Measurements from ENCODE around the gene FILIP1L.
A peak's percentile ranks its signal among the peaks of the same experiment; 100 is the strongest.

FILIP1L gene

GRCh38 chr3:99891610-99892285 is 222.6 kb downstream of the FILIP1L start:
- DNase-seq (ENCODE audit: low read depth, low spot score), result no peak

GRCh38 chr3:99885851-99886250 is 228.4 kb downstream of the FILIP1L start:
- no peak for DNase-seq (ENCODE audit: low read depth, low spot score)

GRCh38 chr3:99885085-99885484 is 229.2 kb downstream of the FILIP1L start:
- DNase-seq (ENCODE audit: low read depth, low spot score), result no peak

- no peak for DNase-seq (ENCODE audit: low read depth, low spot score)
Measured at GRCh38 chr3:99884484-99884883, 229.8 kb downstream of the FILIP1L start.

GRCh38 chr3:99883693-99884092 is 230.6 kb downstream of the FILIP1L start:
- DNase-seq (ENCODE audit: low read depth, low spot score), result no peak

- no peak for DNase-seq (ENCODE audit: low read depth, low spot score)
Measured at GRCh38 chr3:99883138-99883461, 231.2 kb downstream of the FILIP1L start.

GRCh38 chr3:99882436-99883137 is 231.7 kb downstream of the FILIP1L start:
- DNase-seq (ENCODE audit: low read depth, low spot score), result no peak

GRCh38 chr3:99881121-99881524 is 233.2 kb downstream of the FILIP1L start:
- DNase-seq (ENCODE audit: low read depth, low spot score), result no peak

- DNase-seq (ENCODE audit: low read depth, low spot score), result no peak
Measured at GRCh38 chr3:99879275-99879674, 235.0 kb downstream of the FILIP1L start.

GRCh38 chr3:99878005-99878404 is 236.3 kb downstream of the FILIP1L start:
- no peak for DNase-seq (ENCODE audit: low read depth, low spot score)

GRCh38 chr3:99877031-99877579 is 237.2 kb downstream of the FILIP1L start:
- DNase-seq (ENCODE audit: low read depth, low spot score), result no peak

GRCh38 chr3:99875929-99876841 is 238.1 kb downstream of the FILIP1L start:
- DNase-seq (ENCODE audit: low read depth, low spot score), result peak; percentile 52

- DNase-seq (ENCODE audit: low read depth, low spot score), result no peak
Measured at GRCh38 chr3:99875581-99875928, 238.7 kb downstream of the FILIP1L start.

GRCh38 chr3:99874237-99875002 is 239.9 kb downstream of the FILIP1L start:
- no peak for DNase-seq (ENCODE audit: low read depth, low spot score)

- no peak for DNase-seq (ENCODE audit: low read depth, low spot score)
Measured at GRCh38 chr3:99873269-99874102, 240.8 kb downstream of the FILIP1L start.

GRCh38 chr3:99872923-99873254 is 241.4 kb downstream of the FILIP1L start:
- DNase-seq (ENCODE audit: low read depth, low spot score), result no peak

- DNase-seq (ENCODE audit: low read depth, low spot score), result no peak
Measured at GRCh38 chr3:99871231-99872045, 242.9 kb downstream of the FILIP1L start.

- DNase-seq (ENCODE audit: low read depth, low spot score), result no peak
Measured at GRCh38 chr3:99870712-99871111, 243.6 kb downstream of the FILIP1L start.

GRCh38 chr3:99869621-99870020 is 244.7 kb downstream of the FILIP1L start:
- DNase-seq (ENCODE audit: low read depth, low spot score), result no peak

- peak; percentile 23 for DNase-seq (ENCODE audit: low read depth, low spot score)
Measured at GRCh38 chr3:99868311-99868646, 246.0 kb downstream of the FILIP1L start.

Measured in iPS DF 19.7 (cell line).